ENCODE data around the gene CCDC187. TPM values are rescaled to one million over a fixed set of nuclear protein-coding genes. Genes with fewer than 3 reads are reported as not detected.

CCDC187 gene
- polyA plus RNA-seq, 3 donors = 1.7 to 4.5 (median 2.3) TPM

DNA sequence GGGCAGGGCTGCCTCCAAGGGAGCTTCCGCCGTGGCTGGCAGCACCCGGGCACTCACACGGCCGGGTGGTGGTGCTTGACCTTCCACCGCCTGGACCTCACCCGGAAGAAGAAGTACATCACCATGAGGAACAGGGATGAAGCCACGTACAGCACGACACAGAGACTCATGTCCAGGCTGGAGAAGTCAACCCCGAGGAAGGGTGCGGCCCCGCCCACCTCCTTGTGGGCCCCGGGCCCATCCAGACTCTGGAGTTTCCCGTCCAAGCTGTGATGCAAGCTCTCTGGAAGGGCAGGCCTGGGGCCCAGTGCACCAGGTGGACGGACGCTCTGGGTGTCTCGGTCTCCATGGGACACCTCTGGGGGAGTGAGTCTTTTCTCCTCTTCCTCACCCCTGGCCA is 95.2 kb downstream of the CCDC187 start:
- no peak for DNase-seq (ENCODE audit: extremely low read depth in 1 of 11, low read depth in 9 of 11, low spot score in 4 of 11)

DNA sequence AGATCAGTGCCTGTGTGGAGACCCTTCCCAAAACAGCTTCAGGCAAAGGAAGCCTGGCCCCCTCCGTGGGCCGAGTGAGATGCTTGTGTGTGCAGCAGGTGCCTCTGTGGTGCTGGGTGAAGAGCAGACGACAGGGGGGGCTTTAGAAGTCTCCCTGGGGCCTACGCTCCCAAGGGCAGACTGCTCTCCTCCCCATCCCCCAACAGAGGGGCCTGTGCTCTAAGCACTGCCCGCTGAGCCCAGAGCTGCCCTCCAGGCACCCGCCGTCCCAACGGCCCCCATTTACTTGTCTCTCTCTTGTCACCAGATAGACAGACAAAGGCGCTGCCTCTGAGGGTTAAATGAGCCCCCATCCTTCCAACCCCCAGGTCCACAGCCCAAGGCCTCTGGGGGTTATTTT is 96.3 kb downstream of the CCDC187 start:
- no peak for DNase-seq (ENCODE audit: extremely low read depth in 1 of 11, low read depth in 9 of 11, low spot score in 4 of 11)

GRCh38 chr9:136206602-136207275 is 97.2 kb downstream of the CCDC187 start:
- DNase-seq (ENCODE audit: extremely low read depth in 1 of 11, low read depth in 9 of 11, low spot score in 4 of 11) = no peak

GRCh38 chr9:136205707-136205992 is 98.2 kb downstream of the CCDC187 start:
- no peak for DNase-seq (ENCODE audit: extremely low read depth in 1 of 11, low read depth in 9 of 11, low spot score in 4 of 11)

DNA sequence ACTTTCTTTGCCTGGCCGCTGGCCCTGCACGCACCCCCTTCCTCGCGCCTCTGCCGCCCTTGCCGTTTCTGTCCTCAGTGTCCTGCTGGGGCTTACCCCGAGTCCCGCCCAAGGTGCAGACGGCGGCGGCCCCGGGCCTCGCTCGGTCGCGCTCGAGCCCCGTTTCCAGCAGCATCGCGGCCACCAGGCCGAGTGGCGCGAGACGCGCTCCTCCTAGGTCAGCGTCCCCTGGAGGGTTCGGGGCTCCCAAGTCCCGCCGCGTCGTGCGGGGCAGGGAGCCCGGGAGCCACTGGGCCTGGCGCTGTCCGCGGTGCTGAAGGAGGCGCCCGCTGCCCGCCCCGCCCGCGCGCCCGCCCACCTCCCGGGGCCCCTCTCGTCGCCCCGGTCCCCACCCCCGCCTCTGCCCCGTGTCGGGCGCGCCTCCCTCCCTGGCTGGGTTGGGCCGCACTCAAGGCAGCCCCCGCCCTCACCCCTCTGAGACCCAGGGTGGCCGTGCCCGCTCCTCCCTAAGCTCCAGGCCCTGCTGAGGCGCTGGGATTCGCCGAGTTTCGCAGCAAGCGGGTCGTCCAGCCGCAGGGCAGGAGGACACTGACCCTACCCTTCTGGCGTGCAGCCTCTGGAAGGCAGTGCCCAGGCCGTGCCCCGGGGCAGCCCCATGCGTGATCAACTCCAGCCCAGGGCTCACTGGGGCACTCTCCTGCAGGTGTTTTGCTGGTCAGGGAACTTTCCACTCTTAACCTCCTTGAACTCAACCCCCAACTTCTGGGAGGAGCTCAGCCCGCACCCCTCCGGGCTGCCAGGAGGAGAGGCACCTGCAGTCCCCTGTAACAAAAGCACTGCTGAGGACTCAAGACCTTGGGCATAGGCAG is 98.8 kb downstream of the CCDC187 start, which contains the start of gene LHX3:
Gene LHX3 (minus strand): TSS at position 291 of the 869 bp plus-strand sequence. CDS start 116 bp downstream, at position 175.
- DNase-seq (ENCODE audit: extremely low read depth in 1 of 11, low read depth in 9 of 11, low spot score in 4 of 11) = peak in 7 of 11 donors; percentile 15 to 62 (median 43)

DNA sequence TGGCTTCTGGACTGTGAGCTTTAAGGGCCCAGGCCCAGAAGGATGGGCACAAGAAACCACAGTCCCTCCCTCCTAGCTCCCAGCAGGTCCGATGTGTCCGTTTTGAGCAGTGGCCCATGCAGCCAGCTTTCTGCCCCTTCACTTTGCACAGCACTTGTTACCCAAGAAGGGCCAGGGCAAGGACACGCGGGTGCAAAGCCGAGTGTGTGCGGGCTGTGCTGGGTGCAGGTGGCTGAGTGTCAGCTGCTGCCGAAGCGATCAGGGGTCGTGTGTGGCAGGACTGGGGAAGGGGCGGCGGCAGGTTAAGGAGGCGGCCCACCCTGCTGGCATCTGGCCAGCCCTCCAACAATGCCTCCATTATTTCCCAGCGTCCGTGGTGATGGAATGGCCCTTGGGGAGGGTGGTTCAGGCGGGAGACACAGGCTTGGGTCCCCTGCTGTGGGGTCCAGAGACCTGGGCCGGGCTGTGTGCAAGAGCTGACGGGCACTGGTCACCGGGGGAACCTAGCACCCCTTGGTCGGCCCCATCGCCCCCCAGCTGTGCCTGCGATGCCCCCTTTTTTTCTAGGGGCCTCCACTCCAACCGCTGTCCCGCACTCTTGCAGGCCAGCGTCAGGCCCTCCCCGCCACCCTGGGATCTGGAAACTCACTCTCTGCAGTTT is 99.6 kb downstream of the CCDC187 start:
- DNase-seq (ENCODE audit: extremely low read depth in 1 of 11, low read depth in 9 of 11, low spot score in 4 of 11) = no peak

- no peak for DNase-seq (ENCODE audit: extremely low read depth in 1 of 11, low read depth in 9 of 11, low spot score in 4 of 11)
Measured at GRCh38 chr9:136203408-136204144, 100.3 kb downstream of the CCDC187 start.

- DNase-seq (ENCODE audit: extremely low read depth in 1 of 11, low read depth in 9 of 11, low spot score in 4 of 11) = no peak
Measured at GRCh38 chr9:136202454-136203407, 101.2 kb downstream of the CCDC187 start.

DNA sequence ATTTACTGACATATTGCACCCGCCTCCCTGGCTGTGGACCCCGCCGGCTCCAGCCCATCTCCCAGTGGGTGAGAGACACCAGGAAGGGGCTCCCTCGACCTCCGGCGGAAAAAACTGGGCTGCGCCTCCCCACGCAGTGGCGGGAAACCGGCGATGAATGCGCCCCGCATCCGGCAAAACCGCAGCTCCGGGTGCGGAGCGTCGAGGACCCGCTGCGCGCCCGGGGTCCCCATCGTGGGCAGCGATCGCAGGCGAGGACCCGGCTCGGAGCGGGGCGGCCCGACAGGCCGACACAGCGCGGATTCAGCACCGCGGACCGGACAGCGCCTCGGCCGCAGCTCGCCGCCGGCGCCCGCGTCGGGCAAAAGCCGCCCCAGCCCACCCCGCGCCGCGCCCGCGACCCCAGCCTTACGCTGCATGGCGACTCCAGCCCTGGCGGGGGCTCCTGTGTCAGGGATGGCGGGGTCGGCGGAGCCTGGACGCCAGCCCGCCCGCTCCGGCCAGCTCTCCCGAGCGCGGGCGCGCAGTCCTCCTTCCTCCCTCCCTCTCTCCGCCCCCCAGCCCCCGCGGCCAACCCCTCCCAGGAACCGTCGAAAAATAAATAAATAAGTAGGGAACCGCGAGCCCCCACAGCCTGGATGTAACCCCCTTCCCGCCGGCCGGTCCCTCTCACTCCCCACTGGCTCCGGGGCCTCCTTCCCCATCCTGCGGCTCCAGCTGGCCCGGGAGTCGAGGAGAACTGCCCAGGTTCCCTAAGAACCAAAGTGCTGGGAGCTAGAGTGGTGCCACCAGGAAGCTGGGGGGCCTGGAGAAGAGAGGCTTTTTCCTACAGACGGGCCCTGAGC is 102.1 kb downstream of the CCDC187 start:
- DNase-seq (ENCODE audit: extremely low read depth in 1 of 11, low read depth in 9 of 11, low spot score in 4 of 11) = peak in 8 of 11 donors; percentile 24 to 55 (median 43)

DNA sequence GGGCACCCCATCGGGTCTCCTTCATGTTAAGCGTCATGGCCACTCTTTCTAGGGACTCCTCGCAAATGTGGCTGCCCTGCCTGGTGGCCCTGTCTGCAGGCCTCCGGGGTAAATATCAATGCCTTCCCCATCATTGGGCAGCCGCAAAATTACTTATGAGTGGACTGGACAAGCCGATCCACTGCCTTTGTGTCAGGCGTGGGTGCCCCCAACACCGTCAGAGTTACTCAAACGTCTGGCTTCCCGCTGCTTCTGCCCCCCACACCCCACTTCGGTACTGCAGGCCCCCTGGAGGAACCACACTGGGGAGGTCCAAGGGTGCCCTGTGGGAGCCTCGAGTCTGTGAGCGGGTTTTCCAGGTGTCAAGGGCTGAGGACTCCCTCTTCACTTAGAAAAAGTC is 102.7 kb downstream of the CCDC187 start:
- DNase-seq (ENCODE audit: extremely low read depth in 1 of 11, low read depth in 9 of 11, low spot score in 4 of 11) = no peak

DNA sequence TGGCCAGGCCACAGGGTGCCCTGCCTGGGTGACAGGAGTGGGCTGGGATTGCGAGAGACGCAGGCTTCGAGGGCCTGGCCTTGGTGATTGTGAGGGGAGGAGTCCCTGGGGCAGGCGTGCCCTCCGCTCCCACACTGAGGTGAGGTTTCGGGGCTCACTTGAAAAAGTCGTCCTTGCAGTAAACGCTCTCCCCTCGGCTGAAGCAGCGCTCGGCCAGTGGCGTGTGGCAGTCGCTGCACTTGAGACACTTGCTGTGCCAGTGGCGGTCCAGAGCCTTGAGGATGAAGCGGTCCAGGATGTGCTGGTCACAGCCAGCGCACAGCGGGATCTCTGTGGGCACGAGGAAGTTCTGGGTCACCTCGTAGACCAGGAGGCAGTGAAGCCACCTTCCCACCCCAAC is 103.5 kb downstream of the CCDC187 start:
- no peak for DNase-seq (ENCODE audit: extremely low read depth in 1 of 11, low read depth in 9 of 11, low spot score in 4 of 11)

Other genes with a start within 250 kb of the CCDC187 start
- 1 to 10 TPM; 7.0 to 9.6 (median 9.4) TPM for gene NACC2, start 208.8 kb downstream of the CCDC187 start, polyA plus RNA-seq (ENCODE audit: insufficient read length in 3 of 3)
- 10 to 100 TPM; 16.2 to 22.9 (median 19.7) TPM for gene TMEM250, start 185.2 kb downstream of the CCDC187 start, polyA plus RNA-seq (ENCODE audit: insufficient read length in 3 of 3)
- gene LHX3, start 99.0 kb downstream of the CCDC187 start, polyA plus RNA-seq (ENCODE audit: insufficient read length in 3 of 3) = not detected
- 10 to 100 TPM; 16.6 to 19.0 (median 18.8) TPM for gene QSOX2, start 58.3 kb downstream of the CCDC187 start, polyA plus RNA-seq (ENCODE audit: insufficient read length in 3 of 3)
- 10 to 100 TPM; 28.2 to 48.1 (median 47.2) TPM for gene GPSM1, start 23.4 kb upstream of the CCDC187 start, polyA plus RNA-seq (ENCODE audit: insufficient read length in 3 of 3)
- 10 to 100 TPM; 10.3 to 14.7 (median 14.6) TPM for gene DNLZ, start 59.6 kb upstream of the CCDC187 start, polyA plus RNA-seq (ENCODE audit: insufficient read length in 3 of 3)
- gene CARD9, start 69.6 kb upstream of the CCDC187 start, polyA plus RNA-seq (ENCODE audit: insufficient read length in 3 of 3) = 1 to 10 TPM; 1.3 to 3.2 (median 3.0) TPM
- gene SNAPC4, start 96.1 kb upstream of the CCDC187 start, polyA plus RNA-seq (ENCODE audit: insufficient read length in 3 of 3) = 10 to 100 TPM; 10.0 to 14.8 (median 13.6) TPM
- 10 to 100 TPM; 45.3 to 60.6 (median 48.1) TPM for gene ENTR1, start 106.5 kb upstream of the CCDC187 start, polyA plus RNA-seq (ENCODE audit: insufficient read length in 3 of 3)
- gene PMPCA, start 106.6 kb upstream of the CCDC187 start, polyA plus RNA-seq (ENCODE audit: insufficient read length in 3 of 3) = 10 to 100 TPM; 55.7 to 67.3 (median 61.1) TPM
- gene INPP5E, start 135.8 kb upstream of the CCDC187 start, polyA plus RNA-seq (ENCODE audit: insufficient read length in 3 of 3) = 10 to 100 TPM; 11.6 to 17.0 (median 16.9) TPM
- gene SEC16A, start 178.9 kb upstream of the CCDC187 start, polyA plus RNA-seq (ENCODE audit: insufficient read length in 3 of 3) = 10 to 100 TPM; 63.2 to 66.9 (median 63.5) TPM
- gene NOTCH1, start 242.0 kb upstream of the CCDC187 start, polyA plus RNA-seq (ENCODE audit: insufficient read length in 3 of 3) = 10 to 100 TPM; 23.6 to 40.9 (median 36.2) TPM